22Rv1 (cell line): ENCODE measurements around the gene AP2A2.

ENCODE experiments used
- CTCF ChIP-seq: fragments of 450-650 bp; IDR thresholded peaks from 2 replicates; pipeline ENCODE4 v1.5.1; 2017; ENCODE audit warnings: mild to moderate bottlenecking
- ZFX ChIP-seq: fragments of 450-650 bp; IDR thresholded peaks from 2 replicates; pipeline ENCODE4 v1.6.1; 2017; ENCODE audit warnings: antibody characterized with exemption, borderline replicate concordance

GRCh38 chr11:893008-893654 is 32.5 kb upstream of the AP2A2 start:
- TF ChIP-seq CTCF (no peak), ZFX (no peak)
